H1 (cell line): ENCODE results near the gene TEX14. TPM values are rescaled to one million over a fixed set of nuclear protein-coding genes. Genes with fewer than 3 reads are reported as not detected.

ENCODE experiments used
- ASH2L ChIP-seq: fragments of 200-600, 300-600 bp; sonication (generic); IDR thresholded peaks from one replicate; pipeline ENCODE4 v1.7.1; 2017; ENCODE audit warnings: low read length
- KDM1A ChIP-seq: fragments of 200-600, 300-600 bp; sonication (generic); IDR thresholded peaks from 2 replicates; pipeline ENCODE4 v1.7.1; 2016; ENCODE audit warnings: mild to moderate bottlenecking, low read length, borderline replicate concordance
- RAD21 ChIP-seq, 2 experiments: IDR thresholded peaks in 1 of 2; conservative IDR thresholded peaks in 1 of 2; 2 replicates each; pipeline ENCODE4 v1.6.1; 2011; ENCODE audit warnings: low read depth in 2 of 2, low read length in 2 of 2, improper control_type of control experiment in 1 of 2, inconsistent platforms in 1 of 2, mild to moderate bottlenecking in 1 of 2, moderate library complexity in 1 of 2
- RBBP5 ChIP-seq: IDR thresholded peaks from 2 replicates; pipeline ENCODE4 v1.7.1; 2012; ENCODE audit warnings: low read depth, mild to moderate bottlenecking, inconsistent platforms, low read length, moderate library complexity, borderline replicate concordance
- SIRT6 ChIP-seq: IDR thresholded peaks from one replicate; pipeline ENCODE4 v1.7.1; 2012; ENCODE audit warnings: low read length, inconsistent platforms
- TAF1 ChIP-seq: IDR thresholded peaks from 2 replicates; pipeline ENCODE4 v1.6.1; 2011; ENCODE audit warnings: mild to moderate bottlenecking, low read depth, low read length
- TCF12 ChIP-seq: IDR thresholded peaks from 2 replicates; pipeline ENCODE4 v1.6.1; 2011; ENCODE audit warnings: low read depth, mild to moderate bottlenecking, low read length
- polyA plus RNA-seq, 7 experiments: library from polyadenylated mRNA; depleted of rRNA in 3 of 7; stranded (reverse) in 5 of 7; unstranded in 2 of 7; fragments of >200 nt in 5 of 7; fragments of 200-250 nt in 2 of 7; gene quantifications; 1 replicate in 5 of 7; 2 replicates in 1 of 7; 4 replicates in 1 of 7; pipeline versions ENCODE4 v1.2.1 to v1.2.3, GENCODE V29; 2011 to 2013; ENCODE audit warnings: missing spikeins in 2 of 7, mixed read lengths in 2 of 7
- total RNA-seq: library from RNA; stranded (reverse); fragmentation: NEBNext Ultra II Directional; extraction: Animal tissue kit (Norgen Biotek cat#: 25700); gene quantifications from 2 replicates; pipeline ENCODE4 v1.2.1, GENCODE V29; 2021
- TF ChIP-seq, protein P1 (sequence below): fragments of 300-600 bp; sonication (generic); IDR thresholded peaks from 2 replicates; pipeline ENCODE4 v1.7.1; 2012; ENCODE audit warnings: low read length, moderate library complexity, mild to moderate bottlenecking, inconsistent platforms; ENCODE audit not compliant: insufficient replicate concordance

The TEX14 gene
- total and polyA plus RNA-seq, 2 of the 8 experiments (the other 6 are each of a cell fraction or from before 2014, with no cell fraction given) = 0.83 to 2.5 TPM

DNA sequence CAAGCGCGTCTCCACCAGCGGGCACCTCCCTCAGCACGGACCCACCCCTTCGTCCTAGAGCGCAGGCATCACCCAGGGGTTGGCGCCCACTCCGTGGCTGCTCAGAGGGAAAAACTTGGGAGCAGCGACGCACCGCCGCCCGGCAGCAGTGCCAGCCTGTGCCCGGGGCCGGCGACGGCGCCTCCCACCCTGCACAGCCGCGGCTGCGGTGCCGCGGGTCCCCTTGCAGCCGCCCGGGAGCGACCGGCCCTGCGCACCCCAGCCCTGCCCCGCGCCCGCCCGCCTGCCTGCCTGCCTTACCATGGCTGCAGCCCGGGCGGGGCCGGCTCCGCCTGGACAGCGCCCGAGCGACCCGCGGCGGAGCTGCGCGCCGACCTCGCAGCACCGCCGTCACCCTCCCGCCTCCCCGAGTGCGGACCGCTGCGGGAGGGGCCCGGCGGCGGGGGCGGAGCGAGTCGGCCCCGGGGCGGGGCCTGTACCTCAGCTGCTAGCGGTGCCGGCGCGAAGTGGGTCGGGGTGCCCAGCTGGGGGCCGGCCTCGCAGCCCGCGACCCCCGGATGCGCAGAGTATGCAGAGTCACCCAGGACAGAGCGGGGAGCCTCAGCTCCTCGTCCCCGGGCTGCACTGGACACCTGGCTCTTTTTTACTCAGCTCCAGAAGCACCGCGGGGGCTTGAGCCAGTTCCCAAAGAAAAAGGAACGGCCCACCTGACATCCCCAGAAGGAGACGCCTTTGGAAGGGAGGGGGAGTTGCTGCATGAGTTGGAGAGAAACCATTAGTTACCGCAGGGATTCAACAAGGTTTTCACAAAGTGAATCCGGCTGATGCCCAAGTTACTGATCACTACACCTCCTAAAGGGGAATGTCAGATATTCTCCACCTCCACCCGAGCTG is 159.9 kb downstream of the TEX14 start (continued):
- no peak for TF ChIP-seq RAD21 (IDR thresholded peaks at IDR 0.05 in 1 of 2, conservative IDR thresholded peaks at IDR 0.05 in 1 of 2; ENCODE audit: low read depth in 2 of 2, low read length in 2 of 2)
- TF ChIP-seq KDM1A = no peak
- TF ChIP-seq, protein P1, sequence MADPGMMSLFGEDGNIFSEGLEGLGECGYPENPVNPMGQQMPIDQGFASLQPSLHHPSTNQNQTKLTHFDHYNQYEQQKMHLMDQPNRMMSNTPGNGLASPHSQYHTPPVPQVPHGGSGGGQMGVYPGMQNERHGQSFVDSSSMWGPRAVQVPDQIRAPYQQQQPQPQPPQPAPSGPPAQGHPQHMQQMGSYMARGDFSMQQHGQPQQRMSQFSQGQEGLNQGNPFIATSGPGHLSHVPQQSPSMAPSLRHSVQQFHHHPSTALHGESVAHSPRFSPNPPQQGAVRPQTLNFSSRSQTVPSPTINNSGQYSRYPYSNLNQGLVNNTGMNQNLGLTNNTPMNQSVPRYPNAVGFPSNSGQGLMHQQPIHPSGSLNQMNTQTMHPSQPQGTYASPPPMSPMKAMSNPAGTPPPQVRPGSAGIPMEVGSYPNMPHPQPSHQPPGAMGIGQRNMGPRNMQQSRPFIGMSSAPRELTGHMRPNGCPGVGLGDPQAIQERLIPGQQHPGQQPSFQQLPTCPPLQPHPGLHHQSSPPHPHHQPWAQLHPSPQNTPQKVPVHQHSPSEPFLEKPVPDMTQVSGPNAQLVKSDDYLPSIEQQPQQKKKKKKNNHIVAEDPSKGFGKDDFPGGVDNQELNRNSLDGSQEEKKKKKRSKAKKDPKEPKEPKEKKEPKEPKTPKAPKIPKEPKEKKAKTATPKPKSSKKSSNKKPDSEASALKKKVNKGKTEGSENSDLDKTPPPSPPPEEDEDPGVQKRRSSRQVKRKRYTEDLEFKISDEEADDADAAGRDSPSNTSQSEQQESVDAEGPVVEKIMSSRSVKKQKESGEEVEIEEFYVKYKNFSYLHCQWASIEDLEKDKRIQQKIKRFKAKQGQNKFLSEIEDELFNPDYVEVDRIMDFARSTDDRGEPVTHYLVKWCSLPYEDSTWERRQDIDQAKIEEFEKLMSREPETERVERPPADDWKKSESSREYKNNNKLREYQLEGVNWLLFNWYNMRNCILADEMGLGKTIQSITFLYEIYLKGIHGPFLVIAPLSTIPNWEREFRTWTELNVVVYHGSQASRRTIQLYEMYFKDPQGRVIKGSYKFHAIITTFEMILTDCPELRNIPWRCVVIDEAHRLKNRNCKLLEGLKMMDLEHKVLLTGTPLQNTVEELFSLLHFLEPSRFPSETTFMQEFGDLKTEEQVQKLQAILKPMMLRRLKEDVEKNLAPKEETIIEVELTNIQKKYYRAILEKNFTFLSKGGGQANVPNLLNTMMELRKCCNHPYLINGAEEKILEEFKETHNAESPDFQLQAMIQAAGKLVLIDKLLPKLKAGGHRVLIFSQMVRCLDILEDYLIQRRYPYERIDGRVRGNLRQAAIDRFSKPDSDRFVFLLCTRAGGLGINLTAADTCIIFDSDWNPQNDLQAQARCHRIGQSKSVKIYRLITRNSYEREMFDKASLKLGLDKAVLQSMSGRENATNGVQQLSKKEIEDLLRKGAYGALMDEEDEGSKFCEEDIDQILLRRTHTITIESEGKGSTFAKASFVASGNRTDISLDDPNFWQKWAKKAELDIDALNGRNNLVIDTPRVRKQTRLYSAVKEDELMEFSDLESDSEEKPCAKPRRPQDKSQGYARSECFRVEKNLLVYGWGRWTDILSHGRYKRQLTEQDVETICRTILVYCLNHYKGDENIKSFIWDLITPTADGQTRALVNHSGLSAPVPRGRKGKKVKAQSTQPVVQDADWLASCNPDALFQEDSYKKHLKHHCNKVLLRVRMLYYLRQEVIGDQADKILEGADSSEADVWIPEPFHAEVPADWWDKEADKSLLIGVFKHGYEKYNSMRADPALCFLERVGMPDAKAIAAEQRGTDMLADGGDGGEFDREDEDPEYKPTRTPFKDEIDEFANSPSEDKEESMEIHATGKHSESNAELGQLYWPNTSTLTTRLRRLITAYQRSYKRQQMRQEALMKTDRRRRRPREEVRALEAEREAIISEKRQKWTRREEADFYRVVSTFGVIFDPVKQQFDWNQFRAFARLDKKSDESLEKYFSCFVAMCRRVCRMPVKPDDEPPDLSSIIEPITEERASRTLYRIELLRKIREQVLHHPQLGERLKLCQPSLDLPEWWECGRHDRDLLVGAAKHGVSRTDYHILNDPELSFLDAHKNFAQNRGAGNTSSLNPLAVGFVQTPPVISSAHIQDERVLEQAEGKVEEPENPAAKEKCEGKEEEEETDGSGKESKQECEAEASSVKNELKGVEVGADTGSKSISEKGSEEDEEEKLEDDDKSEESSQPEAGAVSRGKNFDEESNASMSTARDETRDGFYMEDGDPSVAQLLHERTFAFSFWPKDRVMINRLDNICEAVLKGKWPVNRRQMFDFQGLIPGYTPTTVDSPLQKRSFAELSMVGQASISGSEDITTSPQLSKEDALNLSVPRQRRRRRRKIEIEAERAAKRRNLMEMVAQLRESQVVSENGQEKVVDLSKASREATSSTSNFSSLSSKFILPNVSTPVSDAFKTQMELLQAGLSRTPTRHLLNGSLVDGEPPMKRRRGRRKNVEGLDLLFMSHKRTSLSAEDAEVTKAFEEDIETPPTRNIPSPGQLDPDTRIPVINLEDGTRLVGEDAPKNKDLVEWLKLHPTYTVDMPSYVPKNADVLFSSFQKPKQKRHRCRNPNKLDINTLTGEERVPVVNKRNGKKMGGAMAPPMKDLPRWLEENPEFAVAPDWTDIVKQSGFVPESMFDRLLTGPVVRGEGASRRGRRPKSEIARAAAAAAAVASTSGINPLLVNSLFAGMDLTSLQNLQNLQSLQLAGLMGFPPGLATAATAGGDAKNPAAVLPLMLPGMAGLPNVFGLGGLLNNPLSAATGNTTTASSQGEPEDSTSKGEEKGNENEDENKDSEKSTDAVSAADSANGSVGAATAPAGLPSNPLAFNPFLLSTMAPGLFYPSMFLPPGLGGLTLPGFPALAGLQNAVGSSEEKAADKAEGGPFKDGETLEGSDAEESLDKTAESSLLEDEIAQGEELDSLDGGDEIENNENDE = no peak
- no peak for TF ChIP-seq SIRT6
- no peak for TF ChIP-seq ASH2L
- TF ChIP-seq TAF1 = 0 out of 2 replicates have a peak, but pooled peaks have one; percentile 16
- no peak for TF ChIP-seq TCF12
- peak; percentile 53; the same call in 1 of the 2 replicates for TF ChIP-seq RBBP5
